Right ventricle myocardium inferior (tissue), 1 donor: ENCODE results near the gene ABTB2. TPM values are rescaled to one million over a fixed set of nuclear protein-coding genes. Genes with fewer than 3 reads are reported as not detected.
"Not testable (repeated sequence)": the region's sequence is repeated elsewhere in the genome, so short reads cannot be mapped to it uniquely, and the experiment has no call there.

ENCODE experiments used
- ATAC-seq: fragments of 200-7000 bp; cut with Tn5 transposase; one replicate; pipeline ENCODE4 v1.9.1; 2020; ENCODE audit warnings: mild to moderate bottlenecking, moderate library complexity
- DNase-seq: peaks from one replicate; pipeline ENCODE4 v3.0.0; 2021; ENCODE audit errors: missing footprints
- intact Hi-C: fragments of 100-400 bp; cut with DNase I; formaldehyde crosslinking; loops from one replicate; pipeline ENCODE4 v1.11.0; 2022
- long read RNA-seq: library from polyadenylated mRNA; unstranded; transcript quantifications from one replicate; pipeline ENCODE4 v2.0.0, GENCODE V29; 2021
- total RNA-seq: library from RNA; stranded (reverse); fragmentation: NEBNext Ultra II Directional; extraction: Animal tissue kit (Norgen Biotek cat#: 25700); gene quantifications from one replicate; pipeline ENCODE4 v1.2.1, GENCODE V29; 2021
- donor health status: DM: no; HTN: yes; CAD: no; lungs with severe emphysema.

Gene ABTB2
- total RNA-seq = 14.3 TPM
- long read RNA-seq, full-length matches to known transcripts = 2 of 5 reads
- long read RNA-seq, partial matches to known transcripts = 3 of 5 reads
- long read RNA-seq, other reads (novel, unspliced or antisense) = 0 of 5 reads

DNA sequence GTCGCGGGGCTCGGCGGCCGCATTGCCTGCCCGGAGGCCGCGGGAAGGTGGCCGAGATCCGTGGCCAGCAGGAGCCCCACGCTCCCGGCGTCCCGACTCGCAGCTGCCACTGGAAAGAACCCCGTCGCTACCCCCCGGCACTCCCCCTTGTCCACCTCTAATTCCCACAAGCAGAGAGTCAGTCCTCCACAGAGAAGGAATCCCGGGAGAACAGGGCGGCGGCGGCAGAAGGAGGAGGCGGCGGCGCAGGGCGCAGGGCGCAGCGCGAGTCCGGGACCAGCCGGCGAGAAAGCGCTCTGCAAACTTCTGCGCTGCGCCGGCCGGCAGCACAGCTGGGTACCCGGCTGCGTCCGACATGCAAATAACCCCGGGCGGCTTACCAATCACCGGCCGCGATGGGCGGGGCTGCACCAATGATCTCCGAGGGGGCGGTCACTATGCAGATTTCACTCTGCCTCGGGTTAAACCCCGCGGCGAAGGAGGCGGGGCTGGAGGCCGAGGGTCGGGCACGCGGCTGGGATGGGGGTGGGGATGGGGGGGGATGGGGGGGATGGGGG is at the start of gene ABTB2:
Gene ABTB2 (minus strand): TSS at position 310 of the 557 bp plus-strand sequence.
- peak; percentile 95 for ATAC-seq
- intact Hi-C loops = loop anchor here (1.0 to 10.0 kb wide), 5 partner anchors 47 to 503 kb away; partner anchors contain the start of genes CAPRIN1 and NAT10
- DNase-seq = peak; percentile 99

DNA sequence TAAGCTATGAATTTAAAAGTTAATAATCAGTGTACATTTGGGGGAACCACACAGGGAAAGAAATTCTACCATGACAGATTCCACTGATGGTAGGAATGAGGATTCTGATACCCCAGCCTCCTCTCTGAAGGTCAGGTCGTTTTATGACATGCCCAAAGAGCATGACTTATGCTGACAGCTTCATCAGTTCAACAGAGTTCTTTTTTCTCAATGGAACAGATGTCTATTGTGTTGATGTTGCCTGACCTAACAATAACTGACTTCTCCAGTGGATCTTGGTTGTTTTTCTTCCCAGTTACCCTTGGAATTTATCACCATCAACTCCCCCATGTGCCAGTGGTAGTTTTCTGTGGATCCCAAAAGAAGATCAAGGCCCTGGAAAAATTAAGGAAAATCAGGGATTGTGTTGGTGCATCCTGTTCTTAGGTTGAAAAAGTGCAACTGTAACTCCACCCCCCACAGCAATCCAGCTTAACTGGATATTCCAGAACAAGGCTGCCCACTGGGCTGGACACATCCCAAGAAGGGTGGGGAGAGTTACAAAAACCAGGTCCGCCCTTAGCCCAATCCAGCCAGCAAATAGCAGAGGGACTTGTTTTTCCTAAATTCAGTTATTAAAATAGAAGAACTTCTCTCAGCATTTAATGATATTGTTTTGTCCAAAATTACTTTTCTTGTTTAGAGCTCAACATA is 49.5 kb upstream of the ABTB2 start:
- DNase-seq (no peak), ATAC-seq (no peak)
- intact Hi-C loops = no loop called here

DNA sequence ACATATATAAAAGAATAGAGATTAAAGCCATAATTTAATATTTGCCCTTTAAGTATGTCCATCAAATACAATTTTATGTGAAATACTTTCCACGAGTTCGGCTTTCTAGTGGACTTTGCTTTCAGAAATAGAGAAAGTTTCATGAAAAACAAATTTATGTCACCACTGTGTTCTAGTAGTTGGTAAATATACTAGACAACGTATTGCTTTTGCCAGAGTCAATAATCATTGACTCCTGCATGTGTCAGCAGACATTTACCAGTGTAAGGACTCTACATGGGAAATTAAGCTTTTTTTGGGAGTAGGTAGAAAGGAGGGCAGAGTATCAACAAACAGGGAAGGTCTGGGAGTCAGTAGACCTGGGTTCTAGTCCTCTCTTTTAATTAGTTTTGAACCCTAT is 48.6 kb upstream of the ABTB2 start:
- no peak for DNase-seq
- intact Hi-C loops = no loop called here
- ATAC-seq = no peak

DNA sequence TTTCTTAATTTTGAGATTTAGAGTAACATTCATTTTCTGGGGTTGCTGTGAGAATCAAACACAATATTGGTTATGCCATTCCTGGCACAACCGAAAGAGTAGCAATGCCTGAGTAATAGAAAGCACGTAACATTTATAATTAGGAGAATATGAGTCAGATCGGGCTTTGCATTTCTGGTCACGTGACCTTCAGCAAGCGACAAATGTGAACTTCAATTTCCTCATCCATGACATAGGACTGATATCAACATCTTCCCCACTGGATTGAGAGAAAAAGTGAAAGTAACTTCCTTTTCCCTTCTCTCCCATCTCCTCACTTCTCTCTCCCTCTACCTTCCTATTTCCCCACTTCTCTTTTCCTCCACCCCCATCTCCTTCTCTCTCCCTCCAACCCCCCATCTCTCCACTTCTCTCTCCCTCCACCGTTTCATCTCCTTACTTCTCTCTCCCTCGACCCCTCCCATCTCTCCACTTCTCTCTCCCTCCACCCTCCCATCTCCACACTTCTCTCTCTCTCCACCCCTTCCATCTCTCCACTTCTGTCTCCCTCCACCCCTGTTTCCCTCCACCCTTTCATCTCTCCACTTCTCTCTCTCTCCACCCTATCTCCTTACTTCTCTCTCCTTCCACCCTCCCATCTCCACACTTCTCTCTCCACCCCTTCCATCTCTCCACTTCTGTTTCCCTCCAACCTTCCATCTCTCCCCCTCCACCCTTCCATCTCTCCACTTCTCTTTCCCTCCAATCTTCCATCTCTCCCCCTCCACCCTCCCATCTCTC is 47.5 kb upstream of the ABTB2 start:
- no peak for DNase-seq
- intact Hi-C loops = no loop called here
- no peak for ATAC-seq

DNA sequence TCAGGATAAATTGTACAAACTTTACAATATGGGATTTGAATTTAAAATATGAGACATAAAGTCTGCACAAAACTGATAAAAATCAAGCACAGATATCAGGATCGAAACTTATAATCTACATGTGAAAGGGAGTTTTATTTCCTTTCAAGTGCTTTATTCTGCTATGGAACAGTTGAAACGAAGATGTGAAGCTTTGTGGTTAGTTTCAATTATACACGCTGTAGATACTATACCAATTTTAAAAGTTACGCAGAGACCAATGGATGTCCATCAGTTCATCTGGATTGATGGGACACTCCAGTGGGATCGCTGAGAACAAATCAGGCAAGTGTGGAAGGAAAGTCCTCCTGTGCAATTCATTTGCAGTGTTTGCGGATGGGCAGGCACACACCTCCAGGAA is 46.5 kb upstream of the ABTB2 start:
- ATAC-seq (no peak), DNase-seq (no peak)
- intact Hi-C loops = no loop called here

DNA sequence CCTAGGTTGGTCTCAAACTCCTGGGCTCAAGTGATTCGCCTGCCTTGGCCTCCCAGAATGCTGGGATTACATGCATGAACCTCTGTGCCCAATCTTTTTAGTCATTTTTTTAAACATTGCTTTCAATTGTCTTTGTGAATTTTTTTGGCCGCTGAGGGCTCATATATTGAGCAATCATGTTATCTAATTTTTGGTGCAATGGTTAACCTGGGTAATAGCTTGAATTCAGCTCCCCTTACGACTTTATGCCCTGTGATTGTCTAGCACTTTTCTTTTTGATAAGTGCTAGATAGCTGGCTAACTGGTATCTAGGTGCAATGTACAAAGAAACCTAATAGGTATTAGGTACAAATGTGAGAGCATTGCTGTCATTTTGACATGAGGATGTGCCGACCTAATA is 45.6 kb upstream of the ABTB2 start:
- ATAC-seq = no peak
- intact Hi-C loops = no loop called here

DNA sequence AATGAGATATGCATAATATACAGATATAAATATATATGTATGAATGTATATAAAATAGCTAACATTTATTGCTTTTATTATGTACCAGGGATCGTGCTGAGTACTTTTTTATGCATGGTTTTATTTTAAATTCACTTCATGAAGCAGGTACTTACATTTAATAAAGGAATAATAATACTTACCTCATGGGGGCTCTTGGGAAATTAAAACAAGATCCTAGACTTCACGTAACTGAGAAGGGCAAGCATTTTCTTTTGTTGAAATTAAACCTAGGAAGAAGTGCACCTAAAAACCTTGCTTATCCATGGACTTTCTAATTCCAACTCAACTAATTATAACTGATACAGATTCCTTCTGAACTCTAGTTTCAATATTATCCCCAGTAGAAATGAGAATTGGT is 40.0 kb upstream of the ABTB2 start:
- intact Hi-C loops = no loop called here
- ATAC-seq = no peak
- DNase-seq = no peak

More for the DNA sequence above, 45.6 kb upstream of the ABTB2 start:
- DNase-seq = no peak

DNA sequence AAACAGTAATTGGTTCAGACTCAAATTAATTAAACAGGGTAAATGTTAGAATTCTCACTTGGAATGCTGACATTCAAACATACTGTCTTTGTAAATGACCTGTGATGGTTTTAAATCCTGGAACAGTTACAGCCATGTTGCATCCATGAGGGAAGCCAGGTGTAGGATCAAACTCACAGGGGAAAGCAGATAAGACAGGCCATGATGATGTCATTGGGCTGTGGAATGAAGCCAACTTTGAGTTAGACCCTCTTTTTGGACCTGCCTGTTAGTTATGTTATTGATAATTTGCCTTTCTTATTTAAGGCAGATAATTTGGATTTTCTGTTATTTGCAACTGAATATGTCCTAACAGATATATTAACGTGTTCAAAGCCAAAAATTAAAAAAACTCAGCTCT is 39.3 kb upstream of the ABTB2 start:
- no peak for ATAC-seq
- no peak for DNase-seq
- intact Hi-C loops = no loop called here

DNA sequence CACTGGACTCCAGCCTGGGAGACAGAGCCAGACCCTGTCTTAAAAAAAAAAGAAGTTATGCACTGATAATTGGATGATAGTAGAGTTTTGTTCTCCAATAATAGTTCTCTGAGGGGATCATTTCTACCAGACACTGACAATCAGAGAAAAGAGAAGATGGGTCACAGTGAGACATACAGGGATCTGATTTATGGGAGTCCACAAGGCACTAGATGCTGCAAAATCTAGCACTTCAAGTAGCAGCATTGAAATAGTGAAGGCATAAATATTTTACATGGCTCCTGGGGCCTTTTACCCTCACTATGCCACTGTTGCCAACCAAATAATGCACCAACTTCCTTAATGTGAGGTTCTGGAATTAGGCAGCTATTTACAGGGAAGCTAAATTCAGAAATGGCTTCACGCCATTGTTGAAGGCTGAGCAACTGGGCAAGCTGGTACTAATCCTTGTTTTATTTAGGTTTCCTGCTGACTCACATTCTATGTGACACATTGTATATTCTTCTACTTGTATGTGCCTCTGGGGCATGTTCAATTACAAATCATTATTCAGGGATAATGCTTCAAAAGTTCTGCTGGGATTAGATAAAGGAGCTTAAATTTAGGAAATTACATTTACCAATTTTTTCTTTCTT is 38.2 kb upstream of the ABTB2 start:
- DNase-seq = no peak
- intact Hi-C loops = no loop called here
- no peak for ATAC-seq

DNA sequence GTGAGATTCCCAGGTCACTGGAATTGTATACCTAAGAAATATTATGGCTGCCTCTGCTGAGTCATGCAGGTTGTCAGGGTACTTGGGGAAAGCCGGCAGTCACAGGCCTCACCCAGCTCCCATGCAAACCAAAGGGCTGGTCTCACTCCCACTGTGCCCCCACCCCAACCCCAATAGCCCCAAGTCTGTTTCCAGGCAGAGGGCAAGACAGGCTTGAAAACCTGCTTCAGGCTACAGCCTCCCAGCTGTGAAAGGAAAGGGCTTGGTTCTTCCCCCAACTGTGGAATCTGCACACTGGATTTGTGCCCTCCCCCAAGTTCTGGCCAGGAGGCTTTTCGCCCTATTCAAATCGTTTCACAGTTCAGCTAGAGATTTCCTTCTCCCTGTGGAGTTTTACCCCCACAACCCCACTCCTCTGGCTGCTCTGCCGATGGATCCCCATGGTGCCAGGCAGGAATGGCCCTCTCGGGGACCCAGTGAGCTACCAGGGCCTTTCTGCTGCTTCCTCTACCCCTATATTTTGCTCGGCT is 37.0 kb upstream of the ABTB2 start:
- ATAC-seq (no peak), DNase-seq (no peak)
- intact Hi-C loops = no loop called here

DNA sequence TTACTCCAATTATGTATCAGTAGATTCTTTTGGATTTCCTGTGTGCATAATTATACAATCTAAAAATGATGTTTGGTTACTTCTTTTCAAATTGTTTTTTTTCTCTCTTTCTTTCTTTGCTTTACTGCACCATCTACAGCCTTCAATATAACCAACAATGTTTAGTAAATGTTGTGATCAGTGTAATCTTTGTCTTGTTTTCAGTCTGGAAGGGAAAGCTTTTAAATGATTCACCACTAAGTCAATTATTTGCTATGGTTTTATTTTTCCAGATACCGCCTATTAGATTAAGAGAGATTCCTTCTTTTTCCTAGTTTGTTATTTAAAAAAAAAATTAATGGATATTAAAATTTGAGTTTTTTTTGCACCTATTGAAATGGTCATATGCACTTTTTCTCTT is 29.8 kb upstream of the ABTB2 start:
- no peak for DNase-seq
- no peak for ATAC-seq
- intact Hi-C loops = no loop called here

DNA sequence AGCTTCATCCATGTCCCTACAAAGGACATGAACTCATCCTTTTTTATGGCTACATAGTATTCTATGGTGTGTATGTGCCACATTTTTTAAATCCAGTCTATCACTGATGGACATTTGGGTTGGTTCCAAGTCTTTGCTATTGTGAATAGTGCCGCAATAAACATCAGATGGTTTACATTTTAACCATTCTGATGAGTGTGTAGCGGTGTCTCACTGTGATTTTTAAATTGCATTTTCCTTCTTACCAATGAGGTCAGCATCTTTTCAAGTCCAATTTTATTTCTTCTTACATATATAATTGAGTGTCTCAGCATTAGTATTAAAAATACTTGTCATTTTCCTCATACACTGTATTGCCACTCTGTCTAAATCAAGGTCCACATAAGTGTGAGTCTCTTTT is 28.5 kb upstream of the ABTB2 start:
- DNase-seq, ATAC-seq, intact Hi-C loops: not testable (repeated sequence)

DNA sequence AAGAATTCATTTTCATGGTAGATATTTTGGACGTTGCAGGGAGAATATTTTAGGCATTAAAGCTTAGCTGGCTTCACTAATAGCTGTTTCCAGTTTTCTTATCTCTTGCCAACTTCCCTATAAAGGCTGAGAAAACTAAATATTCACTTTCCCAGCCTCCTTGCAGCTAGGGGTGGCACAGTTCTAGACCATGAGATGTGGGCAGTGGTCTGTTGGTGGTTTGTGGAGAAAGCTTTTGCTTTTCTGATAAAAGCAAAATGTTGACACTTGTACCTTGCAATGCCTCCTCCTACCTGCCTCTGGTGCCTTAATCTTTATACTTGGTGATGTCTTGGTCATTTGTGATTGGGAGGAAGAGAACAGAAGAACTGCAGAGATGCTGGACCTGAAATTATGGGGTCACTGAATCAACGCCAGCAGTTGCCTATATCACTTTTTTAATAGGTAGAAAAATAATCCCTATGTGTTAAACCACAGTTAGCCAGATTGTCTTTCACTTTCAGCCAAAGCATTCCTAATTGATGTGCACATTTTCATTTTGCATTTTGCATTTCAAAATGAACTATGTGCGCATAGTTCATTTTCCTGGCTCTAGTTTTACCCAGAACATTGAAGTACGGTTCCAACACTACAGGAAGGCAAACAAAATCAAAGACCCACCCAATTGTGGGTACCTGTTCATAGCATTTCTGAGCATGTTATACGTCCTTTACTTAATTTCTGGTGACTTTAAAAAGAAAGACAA is 24.9 kb upstream of the ABTB2 start:
- intact Hi-C loops = no loop called here
- ATAC-seq (no peak), DNase-seq (no peak)

DNA sequence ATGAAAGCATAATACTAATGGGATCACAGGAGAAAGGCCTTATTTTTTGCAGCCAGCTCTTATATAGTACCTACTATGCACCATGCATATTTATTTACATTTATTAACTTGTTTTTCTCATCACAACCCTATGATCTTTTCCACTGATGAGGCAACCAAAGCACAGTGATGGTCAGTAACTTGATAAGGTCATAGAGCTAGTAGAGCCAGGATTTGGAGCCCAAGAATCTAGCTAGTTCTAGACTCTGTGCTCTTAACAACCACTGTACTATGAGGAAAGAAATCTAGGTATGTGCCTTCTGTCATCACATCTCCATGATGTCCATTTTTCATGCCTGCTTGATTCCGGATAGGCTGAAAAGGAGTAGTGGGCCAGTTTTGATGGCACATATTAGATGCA is 24.0 kb upstream of the ABTB2 start:
- no peak for ATAC-seq
- intact Hi-C loops = no loop called here
- no peak for DNase-seq

DNA sequence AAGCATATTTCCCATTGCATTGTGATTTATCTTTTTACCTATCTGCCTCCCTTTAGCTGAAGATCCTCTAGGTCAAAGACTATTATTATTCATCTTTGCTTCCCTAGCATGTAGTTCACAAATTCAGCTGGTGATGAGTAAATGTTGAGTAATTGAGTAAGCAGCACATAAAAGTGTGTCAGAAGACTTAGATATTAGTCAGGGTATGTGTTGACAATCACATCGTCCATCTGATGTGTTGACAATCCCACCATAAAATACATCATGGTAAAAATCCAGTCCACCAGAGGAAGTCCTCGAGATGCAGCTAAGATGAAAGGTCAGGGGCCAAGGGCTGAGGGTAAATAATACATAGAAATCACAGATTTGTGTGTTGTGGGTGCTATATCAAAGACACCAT is 22.9 kb upstream of the ABTB2 start:
- ATAC-seq = no peak
- intact Hi-C loops = no loop called here

DNA sequence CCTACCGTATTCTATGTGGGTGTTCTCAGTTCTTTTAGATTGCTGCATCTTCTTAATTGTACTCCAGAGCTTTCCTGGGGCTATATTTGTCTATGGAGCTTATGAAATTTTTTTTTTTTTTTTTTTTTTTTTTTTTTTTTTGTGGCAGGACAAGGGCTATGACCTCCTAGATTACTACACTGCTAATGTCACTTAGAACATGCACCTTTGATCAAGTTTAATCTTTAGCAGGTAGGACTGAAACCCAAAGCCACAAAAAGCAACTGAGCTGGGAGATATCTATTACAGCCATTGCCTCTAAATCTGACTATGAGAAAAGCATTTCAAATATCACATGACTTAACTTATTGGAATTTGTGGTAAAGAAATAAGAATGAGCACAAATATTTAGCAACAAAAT is 21.7 kb upstream of the ABTB2 start:
- ATAC-seq (no peak), DNase-seq (no peak)
- intact Hi-C loops = no loop called here

More for the DNA sequence above, 22.9 kb upstream of the ABTB2 start:
- no peak for DNase-seq

DNA sequence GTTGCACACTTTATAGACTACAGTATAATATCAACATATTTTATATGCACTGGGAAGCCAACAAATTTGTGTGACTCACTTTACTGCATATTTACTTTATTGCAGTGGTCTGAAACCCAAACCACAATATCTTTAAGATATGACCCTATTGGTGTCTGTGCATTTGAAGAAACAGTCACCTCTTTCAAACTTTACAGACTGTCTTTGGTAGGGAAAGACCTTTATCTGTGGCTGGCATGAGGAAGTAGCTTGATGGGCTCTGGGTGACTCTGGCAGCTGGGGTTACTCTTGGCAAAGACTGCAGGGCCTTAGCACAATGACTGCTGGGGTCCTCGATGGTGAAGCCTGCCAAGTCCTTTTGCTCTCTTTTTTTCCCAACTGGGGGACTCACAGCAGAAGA is 21.3 kb upstream of the ABTB2 start:
- intact Hi-C loops = no loop called here
- no peak for DNase-seq
- ATAC-seq = no peak

DNA sequence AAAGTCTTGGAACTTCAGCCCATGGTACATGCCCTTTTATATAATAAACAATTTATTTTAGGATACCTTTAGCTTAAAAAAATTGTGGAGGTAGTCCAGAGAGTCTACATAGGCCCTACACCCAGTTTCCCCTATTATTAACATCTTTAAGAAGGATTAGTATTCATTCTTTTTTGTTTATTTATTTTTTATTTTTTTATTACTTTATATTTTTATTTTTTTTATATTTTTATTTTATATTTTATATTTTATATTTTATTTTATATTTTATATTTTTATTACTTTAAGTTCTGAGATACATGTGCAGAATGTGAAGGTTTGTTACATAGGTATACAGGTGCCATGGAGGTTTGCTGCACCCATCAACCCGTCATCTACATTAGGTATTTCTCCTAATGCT is 15.9 kb upstream of the ABTB2 start:
- intact Hi-C loops = no loop called here
- DNase-seq = no peak
- no peak for ATAC-seq
